Gastroesophageal sphincter (tissue), 3 donors: ENCODE data around the gene NHERF2.

Source experiments
- EP300 ChIP-seq: sonication (generic); formaldehyde crosslinking; IDR thresholded peaks from one replicate; pipeline ENCODE4 v1.6.1; 2017; ENCODE audit warnings: antibody characterized with exemption, mild to moderate bottlenecking
- POLR2A ChIP-seq, 2 donors: fragments of 450-650 bp; IDR thresholded peaks; one replicate each; pipeline ENCODE4 v1.6.1; 2017; ENCODE audit warnings: antibody characterized with exemption in 2 of 2, mild to moderate bottlenecking in 2 of 2, moderate library complexity in 1 of 2
- POLR2AphosphoS5 ChIP-seq: sonication (generic); formaldehyde crosslinking; IDR thresholded peaks from one replicate; pipeline ENCODE4 v1.6.1; 2017; ENCODE audit warnings: antibody characterized with exemption
- TF ChIP-seq, protein P1 (sequence below), 4 experiments: fragments of 200-600 bp in 2 of 4; fragments of 450-650 bp in 2 of 4; sonication (generic) in 1 of 4; IDR thresholded peaks; one replicate each; pipeline ENCODE4 v1.5.1; 2017 to 2019; ENCODE audit warnings: antibody characterized with exemption in 4 of 4, mild to moderate bottlenecking in 2 of 4, moderate library complexity in 2 of 4

GRCh38 chr16:2033057-2033908 lies 6.6 kb downstream of the NHERF2 start:
- TF ChIP-seq, protein P1, sequence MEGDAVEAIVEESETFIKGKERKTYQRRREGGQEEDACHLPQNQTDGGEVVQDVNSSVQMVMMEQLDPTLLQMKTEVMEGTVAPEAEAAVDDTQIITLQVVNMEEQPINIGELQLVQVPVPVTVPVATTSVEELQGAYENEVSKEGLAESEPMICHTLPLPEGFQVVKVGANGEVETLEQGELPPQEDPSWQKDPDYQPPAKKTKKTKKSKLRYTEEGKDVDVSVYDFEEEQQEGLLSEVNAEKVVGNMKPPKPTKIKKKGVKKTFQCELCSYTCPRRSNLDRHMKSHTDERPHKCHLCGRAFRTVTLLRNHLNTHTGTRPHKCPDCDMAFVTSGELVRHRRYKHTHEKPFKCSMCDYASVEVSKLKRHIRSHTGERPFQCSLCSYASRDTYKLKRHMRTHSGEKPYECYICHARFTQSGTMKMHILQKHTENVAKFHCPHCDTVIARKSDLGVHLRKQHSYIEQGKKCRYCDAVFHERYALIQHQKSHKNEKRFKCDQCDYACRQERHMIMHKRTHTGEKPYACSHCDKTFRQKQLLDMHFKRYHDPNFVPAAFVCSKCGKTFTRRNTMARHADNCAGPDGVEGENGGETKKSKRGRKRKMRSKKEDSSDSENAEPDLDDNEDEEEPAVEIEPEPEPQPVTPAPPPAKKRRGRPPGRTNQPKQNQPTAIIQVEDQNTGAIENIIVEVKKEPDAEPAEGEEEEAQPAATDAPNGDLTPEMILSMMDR (IDR thresholded peaks at IDR 0.05), result no peak
- TF ChIP-seq POLR2A (IDR thresholded peaks at IDR 0.05), result peak; percentile 12 to 21
- no peak for TF ChIP-seq EP300
- TF ChIP-seq POLR2AphosphoS5, result peak; percentile 17
